Measurements from ENCODE around the gene SLC9A1.

The SLC9A1 gene

DNA sequence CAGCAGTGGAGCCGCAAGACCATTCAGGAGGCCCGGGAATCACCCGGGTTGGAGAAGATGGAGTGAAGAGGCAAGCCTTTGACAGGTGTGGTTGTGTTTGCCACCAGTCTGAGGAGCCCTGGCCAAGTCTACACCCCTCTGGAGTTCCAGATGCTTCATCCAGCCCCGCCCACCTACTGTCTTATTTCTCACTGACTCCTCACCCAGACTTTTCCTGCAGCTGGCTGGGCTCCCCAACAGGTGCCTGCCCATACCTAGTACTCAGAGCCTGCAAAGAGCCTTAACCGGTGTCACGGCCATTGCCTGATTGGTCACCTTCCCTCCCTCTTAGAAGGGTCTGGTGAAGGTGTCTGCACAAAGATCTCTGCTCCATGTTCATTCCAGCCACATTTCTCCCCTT, 16.0 kb downstream of the SLC9A1 start:
- no peak for TF ChIP-seq RARB (CRISPR knock-in tag; IDR thresholded peaks at IDR 0.05)
- no peak for TF ChIP-seq BACH2 (CRISPR knock-in tag; IDR thresholded peaks at IDR 0.05; ENCODE audit: borderline replicate concordance)
- TF ChIP-seq ZFP3 (CRISPR knock-in tag; IDR thresholded peaks at IDR 0.05), result no peak
- TF ChIP-seq, protein P1, sequence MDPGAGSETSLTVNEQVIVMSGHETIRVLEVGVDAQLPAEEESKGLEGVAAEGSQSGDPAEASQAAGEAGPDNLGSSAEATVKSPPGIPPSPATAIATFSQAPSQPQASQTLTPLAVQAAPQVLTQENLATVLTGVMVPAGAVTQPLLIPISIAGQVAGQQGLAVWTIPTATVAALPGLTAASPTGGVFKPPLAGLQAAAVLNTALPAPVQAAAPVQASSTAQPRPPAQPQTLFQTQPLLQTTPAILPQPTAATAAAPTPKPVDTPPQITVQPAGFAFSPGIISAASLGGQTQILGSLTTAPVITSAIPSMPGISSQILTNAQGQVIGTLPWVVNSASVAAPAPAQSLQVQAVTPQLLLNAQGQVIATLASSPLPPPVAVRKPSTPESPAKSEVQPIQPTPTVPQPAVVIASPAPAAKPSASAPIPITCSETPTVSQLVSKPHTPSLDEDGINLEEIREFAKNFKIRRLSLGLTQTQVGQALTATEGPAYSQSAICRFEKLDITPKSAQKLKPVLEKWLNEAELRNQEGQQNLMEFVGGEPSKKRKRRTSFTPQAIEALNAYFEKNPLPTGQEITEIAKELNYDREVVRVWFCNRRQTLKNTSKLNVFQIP (CRISPR knock-in tag; IDR thresholded peaks at IDR 0.05; ENCODE audit: borderline replicate concordance, low read depth), result no peak
- TF ChIP-seq ARNTL (CRISPR knock-in tag; IDR thresholded peaks at IDR 0.05; ENCODE audit: borderline replicate concordance, low read depth), result no peak
- TF ChIP-seq, protein P2, sequence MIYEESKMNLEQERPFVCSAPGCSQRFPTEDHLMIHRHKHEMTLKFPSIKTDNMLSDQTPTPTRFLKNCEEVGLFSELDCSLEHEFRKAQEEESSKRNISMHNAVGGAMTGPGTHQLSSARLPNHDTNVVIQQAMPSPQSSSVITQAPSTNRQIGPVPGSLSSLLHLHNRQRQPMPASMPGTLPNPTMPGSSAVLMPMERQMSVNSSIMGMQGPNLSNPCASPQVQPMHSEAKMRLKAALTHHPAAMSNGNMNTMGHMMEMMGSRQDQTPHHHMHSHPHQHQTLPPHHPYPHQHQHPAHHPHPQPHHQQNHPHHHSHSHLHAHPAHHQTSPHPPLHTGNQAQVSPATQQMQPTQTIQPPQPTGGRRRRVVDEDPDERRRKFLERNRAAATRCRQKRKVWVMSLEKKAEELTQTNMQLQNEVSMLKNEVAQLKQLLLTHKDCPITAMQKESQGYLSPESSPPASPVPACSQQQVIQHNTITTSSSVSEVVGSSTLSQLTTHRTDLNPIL (CRISPR knock-in tag; IDR thresholded peaks at IDR 0.05; ENCODE audit: low read depth), result no peak
- no peak for TF ChIP-seq OSR1 (CRISPR knock-in tag; IDR thresholded peaks at IDR 0.05)
- TF ChIP-seq, protein P3, sequence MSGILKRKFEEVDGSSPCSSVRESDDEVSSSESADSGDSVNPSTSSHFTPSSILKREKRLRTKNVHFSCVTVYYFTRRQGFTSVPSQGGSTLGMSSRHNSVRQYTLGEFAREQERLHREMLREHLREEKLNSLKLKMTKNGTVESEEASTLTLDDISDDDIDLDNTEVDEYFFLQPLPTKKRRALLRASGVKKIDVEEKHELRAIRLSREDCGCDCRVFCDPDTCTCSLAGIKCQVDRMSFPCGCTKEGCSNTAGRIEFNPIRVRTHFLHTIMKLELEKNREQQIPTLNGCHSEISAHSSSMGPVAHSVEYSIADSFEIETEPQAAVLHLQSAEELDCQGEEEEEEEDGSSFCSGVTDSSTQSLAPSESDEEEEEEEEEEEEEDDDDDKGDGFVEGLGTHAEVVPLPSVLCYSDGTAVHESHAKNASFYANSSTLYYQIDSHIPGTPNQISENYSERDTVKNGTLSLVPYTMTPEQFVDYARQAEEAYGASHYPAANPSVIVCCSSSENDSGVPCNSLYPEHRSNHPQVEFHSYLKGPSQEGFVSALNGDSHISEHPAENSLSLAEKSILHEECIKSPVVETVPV (CRISPR knock-in tag; IDR thresholded peaks at IDR 0.05), result no peak
- TF ChIP-seq ESRRG (CRISPR knock-in tag; IDR thresholded peaks at IDR 0.05), result no peak
- TF ChIP-seq PATZ1 (CRISPR knock-in tag; IDR thresholded peaks at IDR 0.05; ENCODE audit: borderline replicate concordance), result no peak
- no peak for TF ChIP-seq ZC3H10 (CRISPR knock-in tag; IDR thresholded peaks at IDR 0.05)
- no peak for TF ChIP-seq SNAI2 (CRISPR knock-in tag; IDR thresholded peaks at IDR 0.05)
- no peak for ATAC-seq

GRCh38 chr1:27138368-27138767, 16.6 kb downstream of the SLC9A1 start:
- no peak for ATAC-seq
- TF ChIP-seq ZNF70 (CRISPR knock-in tag; IDR thresholded peaks at IDR 0.05) (no peak), ZC3H10 (CRISPR knock-in tag; IDR thresholded peaks at IDR 0.05) (no peak), PATZ1 (CRISPR knock-in tag; IDR thresholded peaks at IDR 0.05; ENCODE audit: borderline replicate concordance) (no peak), ZFP30 (CRISPR knock-in tag; IDR thresholded peaks at IDR 0.05) (no peak)
- TF ChIP-seq, protein P3 (CRISPR knock-in tag; IDR thresholded peaks at IDR 0.05), result no peak

DNA sequence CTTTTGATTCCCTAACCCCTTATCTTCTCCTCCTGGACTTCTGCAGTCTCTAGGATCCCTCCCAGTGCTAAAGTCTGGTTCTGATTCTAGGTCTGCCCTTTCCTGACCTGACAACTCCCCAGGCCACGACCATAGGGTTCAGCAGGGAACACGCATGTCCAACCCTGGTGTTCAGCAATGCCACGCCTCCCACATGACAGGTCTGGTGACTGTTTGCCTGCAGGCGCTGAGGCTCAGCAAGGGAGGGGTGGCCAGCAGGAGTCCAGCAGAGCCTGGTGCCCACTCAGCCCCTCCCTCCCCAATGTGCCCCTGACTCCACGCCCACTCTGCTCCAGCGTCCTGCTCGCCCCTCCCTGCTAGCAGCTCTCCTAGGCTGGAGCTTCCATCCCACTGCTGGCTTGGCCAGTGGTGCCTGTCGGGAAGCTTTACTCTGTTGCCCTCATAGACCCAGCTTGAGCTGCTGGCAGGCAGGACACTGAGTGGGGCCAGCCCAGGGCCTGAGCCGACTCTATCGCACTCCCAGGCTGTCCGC, 17.3 kb downstream of the SLC9A1 start:
- no peak for ATAC-seq
- TF ChIP-seq OSR1 (CRISPR knock-in tag; IDR thresholded peaks at IDR 0.05) (no peak), TOX (CRISPR knock-in tag; IDR thresholded peaks at IDR 0.05; ENCODE audit: borderline replicate concordance) (no peak), ZC3H10 (CRISPR knock-in tag; IDR thresholded peaks at IDR 0.05) (no peak), ZFP30 (CRISPR knock-in tag; IDR thresholded peaks at IDR 0.05) (no peak), ZNF70 (CRISPR knock-in tag; IDR thresholded peaks at IDR 0.05) (no peak), PATZ1 (CRISPR knock-in tag; IDR thresholded peaks at IDR 0.05; ENCODE audit: borderline replicate concordance) (no peak), CSDC2 (CRISPR knock-in tag; IDR thresholded peaks at IDR 0.05) (no peak), ZNF8 (CRISPR knock-in tag; IDR thresholded peaks at IDR 0.05) (no peak), GLIS3 (CRISPR knock-in tag; IDR thresholded peaks at IDR 0.05) (no peak), ARNTL (CRISPR knock-in tag; IDR thresholded peaks at IDR 0.05; ENCODE audit: borderline replicate concordance, low read depth) (no peak), BACH2 (CRISPR knock-in tag; IDR thresholded peaks at IDR 0.05; ENCODE audit: borderline replicate concordance) (no peak), ZFP3 (CRISPR knock-in tag; IDR thresholded peaks at IDR 0.05) (no peak)
- TF ChIP-seq, protein P3 (CRISPR knock-in tag; IDR thresholded peaks at IDR 0.05), result no peak
- TF ChIP-seq, protein P1 (CRISPR knock-in tag; IDR thresholded peaks at IDR 0.05; ENCODE audit: borderline replicate concordance, low read depth), result no peak
- TF ChIP-seq, protein P2 (CRISPR knock-in tag; IDR thresholded peaks at IDR 0.05; ENCODE audit: low read depth), result no peak

Measured in SK-N-SH treated with all-trans-retinoic acid at 6 μM for 48 hours (cell line).